Measurements from ENCODE around the gene DDX31.

GRCh38 chr9:132647355-132647754, 22.4 kb downstream of the DDX31 start:
- no peak for TF ChIP-seq POLR2A (IDR thresholded peaks at IDR 0.05)
- no peak for TF ChIP-seq CTCF (IDR thresholded peaks at IDR 0.05)
- no peak for TF ChIP-seq EP300 (IDR thresholded peaks at IDR 0.05; ENCODE audit: low read depth)
- TF ChIP-seq POLR2AphosphoS5 (IDR thresholded peaks at IDR 0.05) = no peak
